HG03280 (cell line): Measurements from ENCODE around the gene ARMC9.
"Not testable (repeated sequence)": the region's sequence is repeated elsewhere in the genome, so short reads cannot be mapped to it uniquely, and the experiment has no call there.

Experiments
- ATAC-seq: cut with Tn5 transposase; IDR thresholded peaks from one replicate; pipeline ENCODE4 v1.9.1; 2021; ENCODE audit warnings: mild to moderate bottlenecking, moderate library complexity; ENCODE audit not compliant: unreplicated experiment

The ARMC9 gene, protein sequence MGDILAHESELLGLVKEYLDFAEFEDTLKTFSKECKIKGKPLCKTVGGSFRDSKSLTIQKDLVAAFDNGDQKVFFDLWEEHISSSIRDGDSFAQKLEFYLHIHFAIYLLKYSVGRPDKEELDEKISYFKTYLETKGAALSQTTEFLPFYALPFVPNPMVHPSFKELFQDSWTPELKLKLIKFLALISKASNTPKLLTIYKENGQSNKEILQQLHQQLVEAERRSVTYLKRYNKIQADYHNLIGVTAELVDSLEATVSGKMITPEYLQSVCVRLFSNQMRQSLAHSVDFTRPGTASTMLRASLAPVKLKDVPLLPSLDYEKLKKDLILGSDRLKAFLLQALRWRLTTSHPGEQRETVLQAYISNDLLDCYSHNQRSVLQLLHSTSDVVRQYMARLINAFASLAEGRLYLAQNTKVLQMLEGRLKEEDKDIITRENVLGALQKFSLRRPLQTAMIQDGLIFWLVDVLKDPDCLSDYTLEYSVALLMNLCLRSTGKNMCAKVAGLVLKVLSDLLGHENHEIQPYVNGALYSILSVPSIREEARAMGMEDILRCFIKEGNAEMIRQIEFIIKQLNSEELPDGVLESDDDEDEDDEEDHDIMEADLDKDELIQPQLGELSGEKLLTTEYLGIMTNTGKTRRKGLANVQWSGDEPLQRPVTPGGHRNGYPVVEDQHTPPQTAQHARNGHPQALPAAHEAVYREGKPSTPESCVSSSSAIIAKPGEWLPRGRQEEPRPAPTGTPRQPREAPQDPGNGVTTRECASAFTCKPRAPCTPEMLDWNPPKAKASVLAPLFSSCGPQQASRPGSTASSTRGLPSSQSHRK

DNA sequence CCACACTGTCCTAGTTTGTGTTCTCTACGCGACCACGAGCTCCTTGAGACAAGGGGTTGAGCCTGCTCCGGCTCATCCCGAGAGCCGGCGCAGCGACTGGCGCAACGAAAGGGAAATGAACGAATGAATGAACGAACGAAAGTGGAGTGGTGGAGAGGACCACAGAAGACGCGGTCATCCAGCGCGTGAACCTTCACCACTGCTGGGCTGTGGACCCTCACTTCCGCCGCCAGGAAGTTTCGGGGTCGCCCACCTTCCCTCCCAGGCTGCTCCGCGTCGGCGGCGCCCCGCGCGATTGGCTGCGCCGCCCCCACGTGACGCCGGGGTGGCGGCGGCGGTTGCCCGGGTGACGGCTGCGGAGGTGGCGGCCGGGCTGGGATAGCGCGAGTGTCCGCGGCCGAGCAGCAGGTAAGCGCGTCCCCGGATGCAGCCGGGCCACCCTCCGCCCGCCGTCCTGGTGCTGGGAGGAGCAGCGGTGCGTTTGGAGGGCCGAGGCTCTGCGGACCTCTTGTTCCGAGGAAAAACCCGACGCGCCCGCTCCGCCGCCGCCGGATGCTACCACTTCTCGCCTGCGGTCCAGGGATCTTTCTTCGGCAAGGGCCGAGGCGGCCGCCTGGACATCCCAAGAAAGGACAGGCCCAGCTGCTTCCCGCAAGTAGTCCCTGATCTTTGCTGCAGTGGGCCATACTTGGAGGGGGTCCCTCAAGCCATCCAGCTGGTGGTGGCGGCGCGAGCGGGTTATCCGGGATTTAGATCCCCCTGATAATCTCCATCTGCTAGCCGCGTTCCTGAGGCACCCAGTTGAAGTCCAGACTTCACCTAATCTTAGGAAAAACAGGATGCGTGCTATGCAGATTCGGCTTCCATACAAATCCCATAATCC, at the start of gene ARMC9:
Gene ARMC9 (plus strand): TSS at position 341 of the 883 bp plus-strand sequence. CDS start 7,608 bp downstream, outside the sequence.
- ATAC-seq: peak; percentile 98

DNA sequence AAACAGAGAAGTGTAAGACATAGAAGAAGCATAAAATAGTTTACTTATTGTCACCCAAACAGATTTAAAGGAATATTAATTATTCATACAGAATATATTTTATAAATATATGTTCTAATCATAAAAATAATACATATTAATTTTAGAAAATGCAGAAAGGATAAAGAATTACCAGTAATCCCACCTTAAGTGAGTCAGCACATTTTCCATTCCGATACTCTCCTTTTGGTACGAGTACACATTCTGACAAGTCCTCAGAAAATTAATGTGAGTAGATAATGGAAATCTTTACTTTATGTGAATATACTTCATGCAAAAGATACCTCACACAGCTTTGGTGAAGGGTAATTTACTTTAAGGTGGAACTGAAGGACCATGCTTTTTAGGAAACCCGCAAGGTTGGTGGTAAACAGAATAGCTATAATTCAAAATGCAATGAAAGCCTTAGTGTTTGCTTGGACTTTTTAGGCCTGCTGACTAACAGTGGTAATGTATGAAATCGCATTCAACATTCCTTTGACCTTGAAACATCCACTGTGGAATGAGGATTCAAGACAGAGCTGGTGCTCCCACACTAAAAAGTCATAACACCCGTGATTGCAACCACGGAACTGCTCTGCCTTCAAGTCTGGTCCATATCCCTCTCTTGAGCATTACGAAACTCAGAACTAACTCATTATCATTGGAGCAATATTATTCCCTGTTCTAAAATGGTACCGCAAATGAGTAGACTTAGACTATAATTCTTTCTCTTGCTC, 45.5 kb upstream of the ARMC9 start:
- no peak for ATAC-seq

DNA sequence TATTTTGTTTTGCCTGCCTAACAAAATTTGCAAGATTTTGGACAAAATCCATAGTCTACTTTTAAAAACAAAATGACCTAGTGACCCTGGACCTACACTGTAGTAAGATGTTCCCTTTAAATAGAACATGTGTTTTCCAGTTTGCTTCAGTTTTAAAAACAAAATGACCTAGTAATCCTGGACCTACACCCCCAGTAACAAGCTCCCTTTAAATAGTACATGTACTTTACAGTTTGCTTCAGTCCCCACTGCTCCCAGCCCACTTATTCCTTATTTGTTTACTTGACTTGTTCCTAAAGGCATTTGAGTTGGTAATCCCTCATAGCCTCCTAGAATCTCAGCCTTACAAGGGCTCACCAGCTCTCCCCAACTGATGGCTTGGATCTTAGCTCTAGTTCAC, 39.1 kb upstream of the ARMC9 start:
- ATAC-seq: no peak

DNA sequence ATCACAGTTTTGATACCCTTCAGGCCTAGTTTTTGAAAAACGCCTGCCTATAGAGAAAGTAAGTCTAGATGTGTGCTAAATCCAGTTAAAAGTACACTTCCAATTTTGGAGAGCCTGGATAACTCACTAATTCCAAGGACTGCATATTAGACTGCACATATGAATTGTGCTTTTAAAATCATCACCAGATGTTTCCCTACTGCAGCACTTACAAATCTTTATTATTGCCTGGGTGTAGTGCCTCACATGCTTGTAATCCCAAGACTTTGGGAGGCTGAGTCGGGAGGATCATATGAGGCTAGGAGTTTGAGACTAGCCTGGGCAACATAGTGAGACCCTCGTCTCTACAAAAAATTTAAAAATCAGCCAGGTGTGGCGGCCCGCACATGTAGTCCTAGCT, 37.7 kb upstream of the ARMC9 start:
- no peak for ATAC-seq

DNA sequence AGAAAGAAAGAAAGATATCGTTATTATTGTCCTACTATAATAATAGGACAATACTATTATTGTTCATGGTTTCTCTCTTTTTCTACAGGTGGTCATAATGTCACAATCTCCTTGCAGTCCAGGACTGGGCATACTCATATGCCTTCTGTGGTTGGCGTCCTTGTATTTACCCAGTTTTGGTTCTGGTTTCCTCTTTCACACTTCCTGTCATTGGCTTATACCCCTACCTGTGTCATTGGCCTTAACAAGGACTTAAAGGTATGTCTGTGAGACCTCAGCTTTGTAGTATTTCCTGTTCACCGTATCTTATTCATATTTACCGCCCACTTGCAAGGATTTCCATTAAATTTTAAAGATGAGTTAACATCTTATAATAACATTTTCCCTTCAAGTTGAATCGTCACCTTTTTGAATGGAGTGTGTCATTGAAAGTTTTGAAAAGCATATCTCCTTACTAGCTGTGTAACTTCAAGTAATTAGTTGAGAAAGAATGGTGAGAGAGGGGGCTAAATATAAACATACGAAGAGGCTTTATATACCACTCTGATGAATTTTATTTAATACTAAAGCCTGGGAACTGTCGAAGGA, 37.1 kb upstream of the ARMC9 start:
- ATAC-seq: no peak

DNA sequence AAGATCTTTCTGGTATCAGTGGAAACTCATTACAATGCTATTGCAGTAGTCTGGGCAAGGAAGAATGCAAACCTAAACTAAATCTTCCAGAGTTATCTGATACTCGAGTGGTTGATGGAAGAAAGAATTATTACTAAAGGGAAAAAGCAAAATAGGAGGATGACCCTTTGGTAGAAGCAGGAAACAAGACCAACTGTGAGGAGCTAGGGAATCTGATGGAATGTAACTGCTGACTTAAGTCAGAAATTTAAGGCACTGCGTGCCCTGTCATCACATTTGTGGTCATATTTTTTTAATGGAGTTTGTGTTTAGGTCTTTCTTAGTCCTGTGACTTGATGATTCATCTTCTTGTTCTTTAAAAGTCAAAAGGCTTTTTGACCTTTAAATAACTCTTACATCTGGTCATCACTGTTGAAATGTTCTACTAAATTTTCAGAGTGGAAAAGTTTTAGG, 36.5 kb upstream of the ARMC9 start:
- no peak for ATAC-seq

DNA sequence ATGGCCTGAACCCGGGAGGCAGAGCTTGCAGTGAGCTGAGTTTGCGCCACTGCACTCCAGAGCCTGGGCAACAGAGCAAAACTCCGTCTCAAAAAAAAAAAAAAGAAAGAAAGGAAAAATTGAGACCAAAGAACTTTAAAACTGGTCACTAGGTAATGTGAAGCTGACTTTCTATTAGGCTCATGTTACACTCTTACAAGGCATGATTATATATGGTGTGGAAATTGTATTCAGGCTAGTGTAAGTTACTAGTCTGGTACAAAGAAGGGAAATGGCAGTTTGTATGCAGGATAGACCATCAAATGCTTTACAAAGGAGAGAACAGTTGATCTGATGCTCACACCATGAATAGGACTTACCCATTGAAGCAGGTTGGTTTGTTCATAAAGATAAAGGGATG, 35.4 kb upstream of the ARMC9 start:
- no peak for ATAC-seq

DNA sequence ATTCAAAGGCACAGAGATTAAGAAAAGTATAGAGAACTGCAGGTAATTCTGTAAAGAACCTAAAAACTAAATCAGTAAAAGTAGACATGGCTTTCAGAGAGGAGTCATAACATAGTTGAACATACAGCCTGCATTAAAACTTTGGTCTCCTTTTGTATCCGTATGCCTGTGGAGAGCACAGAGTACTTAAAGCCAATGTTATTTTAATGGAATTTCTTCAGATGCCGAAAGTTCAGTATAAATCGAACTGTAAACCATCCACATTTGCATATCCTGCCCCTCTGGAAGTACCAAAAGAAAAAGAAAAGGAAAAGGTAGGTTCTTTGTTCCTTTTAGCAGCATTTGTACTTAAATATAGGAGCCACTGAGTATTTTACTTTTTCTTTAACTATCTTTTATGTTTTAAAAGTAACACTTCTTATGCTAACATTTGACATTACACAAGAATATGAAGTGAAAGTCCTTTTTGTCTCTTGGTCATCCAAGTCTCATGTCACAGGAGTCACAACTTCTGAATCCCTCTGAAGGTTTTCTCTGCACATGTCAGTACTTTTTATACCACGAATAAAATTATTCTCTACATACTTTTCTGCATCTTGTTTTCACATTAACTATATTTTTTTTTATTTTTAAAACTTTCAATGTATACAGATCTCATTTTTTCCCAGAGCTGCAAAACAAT, 34.9 kb upstream of the ARMC9 start:
- no peak for ATAC-seq

DNA sequence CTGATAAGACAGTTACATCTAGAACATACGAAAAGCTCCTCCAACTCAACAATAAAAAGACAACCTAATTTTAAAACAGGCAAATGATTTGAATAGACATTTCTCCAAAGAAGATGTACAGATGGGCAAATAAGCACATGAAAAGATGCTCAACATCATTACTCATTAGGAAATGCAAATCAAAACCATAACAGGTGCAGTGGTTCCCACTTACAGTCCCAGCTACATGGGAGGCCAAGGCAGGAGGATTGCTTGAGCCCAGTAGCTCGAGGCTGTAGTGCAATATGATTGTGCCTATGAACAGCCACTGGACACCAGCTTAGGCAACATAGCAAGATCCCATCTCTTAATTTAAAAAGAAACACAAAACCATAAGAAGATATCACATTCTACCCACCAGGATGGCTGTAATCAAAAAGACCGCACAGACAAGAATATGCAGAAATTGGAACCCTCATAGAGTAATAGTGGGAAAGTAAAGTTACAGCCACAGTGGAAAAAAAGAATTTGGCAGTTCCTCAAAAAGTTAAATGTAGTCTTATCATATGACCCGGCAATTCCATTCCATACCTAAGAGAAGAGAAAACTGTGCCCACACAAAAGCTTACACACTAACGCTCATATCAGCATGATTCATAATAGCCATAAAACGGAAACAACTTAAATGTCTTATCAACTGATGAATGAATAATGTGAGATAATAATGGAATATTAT, 30.5 kb upstream of the ARMC9 start:
- ATAC-seq: no peak

DNA sequence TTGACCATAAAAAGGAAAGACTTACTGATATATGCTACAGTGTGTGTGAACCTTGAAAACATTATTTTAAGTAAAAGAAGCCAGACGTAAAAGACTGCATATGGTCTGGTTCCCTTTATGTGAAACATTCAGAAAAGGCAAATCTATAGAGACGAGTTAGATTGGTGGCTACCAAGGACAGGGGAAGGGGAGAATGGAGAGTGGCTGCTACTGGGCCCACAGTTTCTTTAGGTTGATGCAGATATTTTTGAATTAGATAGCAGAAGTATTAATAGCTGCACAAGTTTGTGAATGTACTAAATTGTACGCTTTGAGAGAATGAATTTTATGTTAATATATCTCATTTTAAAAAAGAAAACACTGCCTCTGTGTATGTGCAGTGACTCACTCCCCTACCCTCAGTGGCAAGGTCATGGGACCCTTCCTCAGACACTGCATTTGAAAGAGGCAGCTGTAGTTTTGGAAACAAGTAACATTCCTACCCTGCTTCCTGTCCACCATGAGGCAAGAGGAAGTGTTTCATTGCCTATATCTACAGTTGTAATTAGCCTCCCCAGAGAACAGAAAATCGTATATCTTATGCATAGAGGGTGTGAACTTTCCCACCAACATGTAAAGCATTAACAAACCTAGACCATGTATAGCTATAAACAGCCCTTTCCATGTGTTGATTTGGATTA, 29.8 kb upstream of the ARMC9 start:
- no peak for ATAC-seq

DNA sequence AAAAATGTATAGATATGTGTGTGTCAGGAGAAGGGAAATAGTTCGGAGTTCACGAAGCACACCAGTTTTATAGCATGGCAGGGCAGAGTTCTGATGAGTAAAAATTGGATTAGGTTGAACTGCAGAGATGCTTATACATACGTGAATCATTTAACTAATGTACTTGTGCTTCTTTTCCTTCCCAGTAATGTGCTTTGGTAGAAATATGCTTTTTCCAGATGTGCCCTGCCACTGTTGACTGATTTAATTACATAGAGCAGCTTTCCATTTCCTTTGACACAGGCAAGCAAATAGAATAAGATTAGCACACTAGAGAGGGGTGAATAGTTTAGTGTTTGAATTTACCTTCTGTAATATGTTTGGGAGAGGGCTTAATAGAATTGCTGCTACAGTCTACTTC, 28.9 kb upstream of the ARMC9 start:
- no peak for ATAC-seq

DNA sequence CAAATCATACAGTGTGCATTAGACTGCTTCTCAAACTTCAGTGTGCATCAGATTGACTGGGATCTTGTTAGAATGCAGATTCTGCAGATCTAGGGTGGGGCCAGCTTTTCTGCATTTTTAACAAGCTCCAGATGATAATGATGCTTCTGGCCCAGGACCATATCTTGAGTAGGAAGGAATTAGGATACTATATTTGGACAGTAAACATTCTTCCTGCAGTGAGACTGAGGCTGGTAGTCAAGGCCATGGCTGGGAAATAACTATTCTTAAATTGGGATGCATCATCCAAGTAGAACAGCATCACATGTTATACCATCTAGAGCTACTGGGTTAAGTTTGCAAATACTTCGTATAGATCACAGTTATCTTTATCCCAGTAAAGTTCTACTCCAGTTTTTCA, 28.4 kb upstream of the ARMC9 start:
- no peak for ATAC-seq

DNA sequence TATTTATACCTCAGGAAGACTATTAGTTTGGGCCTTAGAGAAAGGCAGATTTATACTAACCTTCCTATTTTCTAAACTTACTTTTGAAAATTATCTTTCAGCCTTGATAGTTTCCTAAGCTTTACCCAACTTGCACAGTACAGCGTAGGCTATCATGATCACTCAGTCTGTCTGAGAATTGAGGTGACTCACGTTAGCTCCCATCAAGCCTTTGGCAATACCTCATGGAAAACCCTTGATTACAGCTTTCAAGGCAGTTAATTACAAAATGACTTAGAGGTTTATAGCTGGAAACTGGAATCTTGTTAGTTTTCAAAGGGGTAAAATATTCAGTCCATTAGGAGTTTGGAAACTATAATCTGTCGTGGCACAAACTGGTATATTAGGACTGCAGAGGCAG, 26.4 kb upstream of the ARMC9 start:
- no peak for ATAC-seq

DNA sequence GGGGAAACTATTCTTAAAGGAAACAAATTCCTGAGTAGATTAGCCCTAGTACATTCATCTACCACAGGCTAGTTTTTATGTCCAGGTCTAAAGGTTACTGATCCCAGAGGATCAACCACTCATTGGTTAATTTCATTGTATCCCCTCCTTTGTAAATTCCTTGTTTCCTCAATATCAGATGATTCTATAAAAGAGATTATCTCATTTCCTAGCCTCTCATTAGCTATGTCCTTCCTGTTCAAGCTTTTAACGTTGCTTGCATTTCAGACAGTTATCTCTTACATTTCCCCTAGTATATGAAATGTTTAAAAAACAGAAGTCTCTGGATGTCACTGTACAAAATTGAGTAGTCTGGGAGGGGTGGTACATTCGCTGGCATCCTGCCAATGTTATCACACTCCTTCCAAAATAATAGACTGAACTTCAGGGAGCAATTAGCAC, 24.2 kb upstream of the ARMC9 start:
- ATAC-seq: no peak

DNA sequence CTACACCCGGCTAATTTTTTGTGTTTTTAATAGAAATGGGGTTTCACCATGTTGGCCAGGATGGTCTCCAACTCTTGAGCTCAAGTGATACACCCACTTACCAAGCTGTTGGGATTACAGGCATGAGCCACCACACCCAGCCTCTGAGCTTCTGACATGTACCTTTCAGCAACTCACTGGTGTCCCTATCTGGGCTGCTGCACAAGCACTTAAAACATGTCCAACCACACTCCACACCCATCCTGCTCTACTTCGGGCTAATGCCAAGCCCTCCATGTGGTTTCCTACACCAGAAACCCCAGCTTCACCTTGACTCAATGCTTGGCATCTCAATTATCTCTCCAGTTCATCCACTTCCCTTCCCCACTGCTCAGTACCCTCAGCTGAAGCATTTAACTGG, 22.4 kb upstream of the ARMC9 start:
- no peak for ATAC-seq

DNA sequence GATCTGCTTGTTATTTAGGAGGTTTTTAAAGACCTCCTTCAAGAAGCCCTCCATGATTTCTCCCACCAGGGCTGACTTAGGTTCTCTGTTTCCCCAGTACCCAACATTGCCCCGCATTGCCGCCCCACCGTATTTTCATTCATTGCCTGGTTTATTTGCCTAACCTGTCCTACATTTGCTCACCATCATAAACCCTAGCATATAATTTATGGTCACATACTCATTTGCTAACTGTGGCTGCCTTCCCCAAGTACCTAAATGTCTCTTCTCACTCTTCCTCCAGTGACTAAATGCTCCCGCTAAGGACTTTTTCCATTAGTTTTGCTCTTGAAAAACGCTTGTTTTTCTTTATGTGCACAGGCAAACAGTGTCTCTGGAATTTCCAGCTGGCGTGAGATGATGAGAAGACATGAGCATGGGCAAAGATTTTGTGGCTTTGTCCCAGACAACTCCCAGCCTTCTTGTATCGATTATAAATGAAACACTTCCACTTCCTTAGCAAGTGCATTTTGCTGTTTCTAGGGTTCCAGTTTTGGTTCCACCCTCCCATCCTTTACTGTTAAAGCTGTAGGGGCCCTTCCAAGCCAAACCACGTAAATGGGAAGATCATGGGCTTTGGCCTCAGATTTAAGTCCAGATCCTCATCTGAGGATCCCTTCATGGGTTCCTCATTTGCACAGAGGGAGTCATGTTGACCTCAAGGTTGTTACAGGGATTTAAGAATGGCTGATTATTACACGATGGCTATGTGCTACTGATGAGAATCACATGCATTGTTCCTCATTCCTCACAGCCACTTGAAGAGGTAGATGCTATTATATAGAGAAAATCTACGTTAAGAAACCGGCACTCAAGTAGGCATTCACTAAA, 21.0 kb upstream of the ARMC9 start:
- no peak for ATAC-seq

DNA sequence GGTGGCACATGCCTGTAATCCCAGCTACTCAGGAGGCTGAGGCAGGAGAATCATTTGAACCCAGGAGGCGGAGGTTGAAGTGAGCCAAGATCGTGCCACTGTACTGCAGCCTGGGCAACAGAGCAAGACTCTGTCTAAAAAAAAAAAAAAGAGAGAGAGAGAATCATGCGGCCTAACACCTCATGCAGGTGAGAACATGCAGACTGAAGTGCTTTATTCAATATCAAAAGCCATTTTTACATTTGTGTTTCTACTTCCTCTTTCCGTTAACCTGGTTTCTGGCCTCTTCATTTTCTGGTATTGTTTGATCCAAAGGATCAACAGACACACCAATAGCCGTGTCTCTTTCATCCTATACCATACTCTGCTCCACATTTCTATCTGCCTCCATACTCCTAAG, 19.6 kb upstream of the ARMC9 start:
- not testable (repeated sequence) for ATAC-seq
